Cerebellar cortex (tissue), 1 donor: ENCODE results near the gene MAN1A2.
"Not testable (repeated sequence)": the region's sequence is repeated elsewhere in the genome, so short reads cannot be mapped to it uniquely, and the experiment has no call there.

Experiments
- DNase-seq: peaks from one replicate; pipeline ENCODE4 v3.0.0-alpha.2; 2015; ENCODE audit warnings: low spot score

Gene MAN1A2

DNA sequence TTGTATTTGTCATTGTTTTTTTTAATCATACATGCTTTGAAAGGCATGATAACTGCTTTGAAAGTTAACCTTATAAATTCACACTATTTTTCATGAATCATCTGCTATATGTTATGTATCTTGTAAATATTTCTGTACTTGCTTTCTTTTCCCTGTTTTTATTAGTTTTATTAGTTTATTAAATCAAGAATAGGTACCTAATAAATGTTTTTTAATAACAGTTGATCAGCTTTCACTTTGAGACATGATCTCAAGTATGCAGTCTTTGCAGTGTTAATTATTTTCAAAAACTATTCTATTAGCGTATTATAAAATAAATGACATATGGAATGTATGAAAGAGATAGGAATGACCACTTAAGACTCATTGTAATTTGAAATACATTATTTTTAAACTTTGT lies 127.8 kb downstream of the MAN1A2 start:
- DNase-seq, result no peak

DNA sequence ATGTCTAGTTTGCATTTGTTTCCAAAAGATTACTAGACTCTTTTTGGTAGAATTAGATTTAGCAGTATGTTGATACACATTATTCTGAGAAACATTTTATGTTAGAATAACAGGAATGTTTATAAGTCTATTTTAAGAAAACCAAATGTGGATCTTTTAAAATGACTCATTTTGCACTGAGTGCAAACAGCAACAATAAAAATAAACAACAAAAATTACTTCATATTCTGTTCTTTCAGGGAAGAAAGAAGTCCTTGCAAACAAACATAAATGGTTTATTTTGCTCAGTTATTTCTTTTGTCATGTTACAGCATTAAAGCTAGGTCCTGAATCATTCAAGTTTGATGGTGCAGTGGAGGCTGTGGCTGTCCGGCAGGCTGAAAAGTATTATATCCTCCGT lies 131.8 kb downstream of the MAN1A2 start:
- DNase-seq, result no peak

DNA sequence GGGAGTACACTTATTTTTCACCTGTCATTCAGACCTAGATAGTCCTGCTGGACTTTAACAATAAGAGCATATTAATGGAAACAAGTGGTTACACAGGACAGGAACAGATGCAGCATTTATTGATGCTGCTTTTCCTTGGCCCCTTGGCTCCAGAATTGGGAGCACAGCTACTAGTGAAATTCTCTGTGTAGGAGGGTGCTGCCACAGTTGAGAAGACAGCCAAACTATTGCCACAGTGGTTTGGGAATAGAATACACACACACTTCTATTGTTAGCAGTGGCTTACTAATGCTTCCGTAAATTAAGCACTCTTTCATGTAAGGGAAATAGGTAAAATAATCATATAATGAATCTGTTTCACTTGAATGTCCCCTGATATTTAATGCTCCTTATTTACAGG lies 133.3 kb downstream of the MAN1A2 start:
- no peak for DNase-seq

DNA sequence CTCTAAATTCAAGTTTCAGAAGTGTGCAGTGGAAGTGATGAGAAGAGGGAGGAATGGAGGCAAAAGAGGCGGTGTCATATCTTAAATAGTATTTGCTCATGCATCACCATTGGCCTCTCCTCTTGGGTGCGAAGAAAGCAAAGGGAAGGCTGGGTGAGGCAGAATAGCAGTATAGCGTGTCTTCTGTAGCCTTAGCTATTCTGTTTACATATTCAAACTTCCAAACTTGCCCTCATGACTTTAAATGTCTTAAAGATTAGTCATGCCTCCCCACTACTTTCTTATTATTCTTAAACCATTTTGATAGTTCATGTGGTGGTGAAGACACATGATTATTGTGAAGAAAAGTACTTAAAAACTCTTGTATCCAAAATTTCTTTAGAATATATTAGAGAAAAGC lies 134.0 kb downstream of the MAN1A2 start:
- no peak for DNase-seq

DNA sequence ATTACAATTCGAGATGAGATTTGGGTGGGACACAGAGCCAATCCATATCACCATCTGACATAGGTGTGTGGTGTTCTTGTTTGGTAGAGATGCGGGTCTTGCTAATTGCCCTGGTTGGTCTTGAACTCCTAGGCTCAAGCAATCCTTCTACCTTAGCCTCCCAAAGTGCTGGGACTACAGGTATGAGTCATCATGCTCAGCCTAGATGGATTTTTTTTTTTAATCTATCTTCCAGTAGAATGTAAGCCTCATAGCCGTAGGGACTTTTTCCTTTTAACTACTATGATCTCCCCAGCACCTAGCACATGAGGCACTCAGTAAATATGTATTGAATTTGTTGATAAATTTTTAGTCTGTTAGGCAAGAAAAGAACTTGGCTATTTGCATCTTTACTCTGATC lies 144.0 kb downstream of the MAN1A2 start:
- DNase-seq, result no peak

DNA sequence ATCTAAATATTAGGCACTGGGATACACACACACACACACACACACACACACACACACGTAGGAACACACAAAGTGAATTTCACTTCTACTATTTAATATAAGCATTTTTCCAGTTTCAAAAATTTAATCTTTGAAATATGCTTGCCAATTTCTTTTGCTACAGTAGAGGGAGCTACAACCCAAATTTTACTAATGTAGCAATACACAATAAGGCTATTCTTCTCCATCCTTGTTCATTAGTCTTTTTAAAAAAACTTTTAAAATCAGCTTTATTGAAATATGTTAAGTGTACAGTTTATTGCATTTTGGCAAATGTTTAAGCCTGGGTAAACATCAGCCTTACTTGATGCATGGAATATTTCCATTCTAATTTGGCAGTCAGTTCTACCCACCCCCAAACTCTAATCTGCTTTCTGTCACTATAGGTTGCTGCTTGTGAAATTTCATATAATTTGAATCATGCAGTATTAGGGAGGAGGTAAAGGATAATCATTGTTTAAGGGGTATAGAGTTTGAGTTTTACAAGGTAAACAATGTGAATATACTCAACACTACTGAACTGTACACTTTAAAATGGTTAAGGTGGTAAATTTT lies 145.6 kb downstream of the MAN1A2 start:
- DNase-seq, result peak; percentile 44

DNA sequence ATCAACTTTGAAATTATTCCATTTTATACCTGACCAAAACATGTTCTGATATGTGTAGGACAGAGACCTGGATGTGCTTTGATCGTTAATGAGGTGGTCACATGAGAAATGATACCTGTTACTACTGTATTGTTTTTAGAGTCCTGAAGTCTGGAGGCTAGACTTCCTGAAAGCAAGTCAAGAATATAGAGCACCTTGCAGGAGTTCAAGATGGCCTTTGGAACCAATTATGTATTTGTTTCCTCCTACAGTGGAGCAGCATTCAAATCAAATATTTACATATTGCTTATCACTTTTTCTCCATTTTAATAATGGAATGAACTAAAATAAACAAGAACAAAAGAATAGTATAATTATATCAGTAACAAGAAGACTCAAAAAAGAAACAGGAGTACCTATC lies 155.9 kb downstream of the MAN1A2 start:
- no peak for DNase-seq

DNA sequence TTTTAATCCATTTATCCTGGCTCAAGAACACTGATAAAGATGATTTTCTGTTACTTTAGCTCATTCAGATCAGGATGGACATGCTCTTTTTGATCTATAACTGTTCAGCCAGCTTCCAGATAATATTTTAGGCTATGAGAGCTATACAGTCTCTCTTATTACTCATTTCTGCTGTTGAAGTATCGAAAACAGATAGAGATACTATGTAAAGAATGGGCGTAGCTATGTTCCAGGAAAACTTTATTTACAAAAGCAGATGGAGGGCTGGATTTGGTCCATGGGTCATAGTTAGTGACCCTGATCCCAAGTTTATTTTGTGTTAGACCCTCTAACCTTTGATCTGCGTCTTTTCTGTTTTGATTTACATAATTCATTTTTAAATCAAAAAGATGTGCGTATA lies 159.8 kb downstream of the MAN1A2 start:
- DNase-seq, result no peak

DNA sequence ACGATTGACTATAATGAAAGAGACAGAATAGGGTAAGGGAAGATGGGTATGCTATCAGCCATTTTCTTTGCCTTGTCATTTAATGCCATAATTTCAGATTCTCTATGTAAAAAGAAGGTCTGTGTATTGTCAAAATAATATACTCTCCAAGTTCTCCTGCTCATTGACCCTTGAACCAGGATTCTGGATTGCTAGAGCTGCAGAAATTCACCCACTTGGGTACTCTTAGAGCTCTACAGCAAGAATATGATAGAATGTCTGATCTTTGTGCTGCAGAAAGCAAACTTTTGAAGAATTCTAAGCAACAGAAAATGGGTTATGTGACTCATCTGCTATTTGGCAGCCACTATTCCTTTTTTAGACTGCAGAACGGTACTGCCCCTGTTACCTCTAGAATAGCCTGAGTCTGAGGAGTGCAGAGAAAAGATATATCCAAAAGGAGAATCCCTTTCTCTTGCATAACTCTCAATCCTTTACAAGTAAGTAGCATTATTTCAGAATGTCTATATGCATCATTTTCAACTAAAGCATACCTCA lies 160.4 kb downstream of the MAN1A2 start:
- no peak for DNase-seq

DNA sequence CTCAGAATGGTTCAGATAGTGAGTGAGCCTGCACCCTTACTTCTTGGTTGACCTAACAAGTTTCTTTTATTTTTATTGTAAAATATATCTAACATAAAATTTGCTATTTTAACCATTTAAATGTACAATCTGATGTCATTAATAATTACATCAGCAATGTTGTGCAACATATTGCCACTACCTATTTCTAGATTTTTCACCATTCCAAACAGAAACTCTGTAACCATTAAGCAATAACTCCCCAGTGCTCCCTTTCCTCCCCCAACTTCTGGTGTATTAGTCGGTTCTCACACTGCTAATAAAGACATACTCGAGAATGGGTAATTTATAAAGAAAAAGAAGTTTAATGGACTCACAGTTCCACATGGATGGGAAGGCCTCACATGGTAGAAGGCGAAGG lies 162.4 kb downstream of the MAN1A2 start:
- DNase-seq, result no peak

DNA sequence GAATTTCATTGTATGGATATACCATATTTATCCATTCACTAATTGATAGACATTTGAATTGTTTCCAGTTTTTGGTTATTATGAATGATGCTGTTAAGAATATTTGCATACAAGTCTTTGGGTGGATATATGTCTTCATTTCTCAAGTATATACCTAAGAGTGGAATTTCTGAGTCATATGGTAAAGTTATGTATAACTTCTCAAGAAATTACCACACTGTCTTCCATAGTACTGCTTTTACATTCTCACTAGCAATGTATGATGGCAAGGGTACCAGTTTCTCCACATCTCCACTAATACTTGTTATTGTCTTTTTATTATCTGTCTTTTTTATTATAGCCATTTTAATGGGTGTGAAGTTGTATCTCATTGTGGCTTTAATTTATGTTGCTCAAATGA lies 164.0 kb downstream of the MAN1A2 start:
- no peak for DNase-seq

DNA sequence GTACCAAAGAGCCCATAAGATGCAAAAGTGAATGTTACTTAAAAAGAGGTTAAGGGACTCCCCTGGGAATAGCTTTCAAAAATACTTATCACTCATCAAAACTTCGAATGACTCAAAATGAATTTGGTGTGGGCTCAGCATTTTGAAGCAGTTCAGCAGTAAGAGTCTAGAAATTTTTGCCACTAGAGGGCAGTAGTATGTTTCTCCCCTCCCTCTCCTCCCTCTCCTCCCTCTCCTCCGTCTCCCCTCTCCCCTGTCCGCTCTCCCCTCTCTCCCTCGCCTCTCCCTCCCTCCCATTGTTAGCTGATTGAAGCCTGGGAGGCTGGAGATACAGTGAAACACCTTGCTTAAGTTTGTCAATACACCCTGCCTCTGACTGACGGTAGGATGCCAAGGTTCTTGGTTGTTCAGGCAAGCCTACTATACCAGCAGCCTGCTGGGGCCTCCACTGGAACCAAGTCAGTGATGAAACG lies 167.8 kb downstream of the MAN1A2 start:
- DNase-seq, result peak; percentile 75

DNA sequence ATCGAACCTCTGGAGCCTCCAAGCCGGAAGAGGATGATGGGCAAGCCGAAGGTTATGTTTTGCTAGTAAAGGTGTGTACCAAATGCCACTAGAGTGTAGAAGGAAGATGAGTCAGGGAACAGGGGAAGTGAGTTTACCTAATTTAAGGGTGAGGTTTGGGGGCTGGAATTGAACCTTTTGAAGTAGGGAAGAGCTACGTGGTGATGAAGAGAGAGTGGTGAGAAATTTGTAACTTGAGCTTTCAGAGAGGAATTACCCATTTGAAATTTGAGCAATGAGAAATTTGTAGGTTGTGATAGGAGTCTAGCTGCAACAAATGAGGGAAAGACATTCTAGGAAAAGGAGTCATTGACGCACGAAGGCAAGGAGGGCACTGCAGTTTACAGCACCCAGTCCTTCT lies 168.6 kb downstream of the MAN1A2 start:
- no peak for DNase-seq

DNA sequence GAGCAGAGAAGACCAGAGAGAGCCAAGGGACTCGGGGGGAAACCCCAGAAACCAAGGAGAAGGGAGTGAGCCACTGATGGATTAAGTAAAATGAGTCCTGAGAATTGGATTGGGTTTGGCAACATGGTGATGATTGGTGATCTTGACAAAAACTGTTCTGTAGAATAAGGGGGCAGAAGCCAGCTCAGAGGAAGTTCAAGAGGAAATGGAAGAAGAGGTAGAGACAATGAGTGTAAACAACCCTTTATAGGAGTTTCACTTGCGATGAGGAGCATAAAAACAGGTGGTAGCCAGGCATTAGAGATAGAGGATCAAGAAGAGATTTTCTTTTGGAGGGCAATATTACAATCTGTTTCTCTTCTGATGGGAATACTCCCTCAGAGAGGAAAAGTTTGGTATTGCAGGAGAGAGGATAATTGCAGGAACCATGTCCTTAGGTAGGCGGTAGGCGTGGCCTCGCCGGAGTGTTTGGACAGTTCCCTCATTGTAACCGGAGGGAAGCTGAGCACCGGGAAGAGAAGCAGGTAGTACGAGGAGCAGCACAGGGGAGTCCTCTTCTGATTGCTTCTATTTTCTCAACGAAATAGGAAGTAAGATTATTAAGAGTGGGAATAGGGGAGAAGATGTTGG lies 170.2 kb downstream of the MAN1A2 start:
- DNase-seq, result no peak

DNA sequence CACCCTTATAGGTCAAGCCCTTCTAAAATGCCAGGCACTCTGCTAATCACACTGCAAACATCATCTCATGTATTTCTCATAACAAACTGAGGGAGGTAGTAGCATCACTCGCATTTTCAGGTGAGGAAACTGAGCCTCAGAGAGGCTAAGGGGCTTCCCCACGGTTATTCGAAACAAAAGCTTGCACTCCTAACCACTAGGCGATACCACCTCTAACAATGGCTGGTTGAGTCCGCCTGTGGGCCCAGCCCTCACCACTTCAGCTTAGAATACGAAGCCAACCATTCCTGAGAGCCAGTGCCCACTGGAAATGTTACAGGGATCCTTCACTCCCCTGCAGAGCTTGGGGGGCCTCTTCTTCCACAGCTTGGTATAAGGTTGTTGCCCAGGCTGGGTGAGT lies 173.3 kb downstream of the MAN1A2 start:
- DNase-seq, result no peak

DNA sequence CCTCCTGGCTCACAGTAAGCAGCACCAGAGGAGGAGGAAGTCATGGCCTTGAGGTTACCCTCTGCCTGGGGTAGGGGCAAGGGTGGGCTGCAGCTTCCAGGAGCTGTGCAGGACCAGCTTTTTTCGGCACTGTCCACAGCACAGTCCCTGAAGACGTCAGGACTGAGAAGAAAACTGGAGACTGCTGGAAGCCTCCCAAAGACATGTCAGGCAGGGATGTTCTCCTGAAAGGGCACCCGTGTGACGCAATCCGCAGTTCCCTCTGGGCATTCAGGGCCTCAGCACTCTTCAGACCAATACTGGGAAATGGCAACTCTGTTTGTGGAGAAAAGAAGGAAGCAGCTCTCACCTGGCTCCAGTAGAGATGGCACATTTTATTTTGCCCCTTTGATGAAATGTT lies 173.8 kb downstream of the MAN1A2 start:
- no peak for DNase-seq

DNA sequence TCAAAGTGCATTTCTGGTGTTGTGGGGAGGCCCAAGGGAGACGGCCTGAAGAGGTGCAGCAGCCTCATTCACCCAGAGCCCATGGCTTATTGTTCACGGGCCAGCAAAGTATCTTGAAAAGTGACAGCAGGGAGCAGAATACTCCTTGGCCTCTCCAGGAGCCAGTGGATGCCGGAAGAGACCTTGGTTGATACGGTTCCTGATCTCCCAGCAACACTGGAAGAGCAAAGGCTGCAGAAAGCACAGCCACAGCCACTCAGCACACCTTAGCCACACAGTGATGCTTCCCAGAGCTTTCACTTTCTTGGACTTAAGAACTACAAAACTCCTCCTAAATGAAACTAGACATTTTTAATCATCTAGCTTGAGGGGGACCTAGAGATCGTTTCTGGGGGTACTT lies 174.3 kb downstream of the MAN1A2 start:
- no peak for DNase-seq

DNA sequence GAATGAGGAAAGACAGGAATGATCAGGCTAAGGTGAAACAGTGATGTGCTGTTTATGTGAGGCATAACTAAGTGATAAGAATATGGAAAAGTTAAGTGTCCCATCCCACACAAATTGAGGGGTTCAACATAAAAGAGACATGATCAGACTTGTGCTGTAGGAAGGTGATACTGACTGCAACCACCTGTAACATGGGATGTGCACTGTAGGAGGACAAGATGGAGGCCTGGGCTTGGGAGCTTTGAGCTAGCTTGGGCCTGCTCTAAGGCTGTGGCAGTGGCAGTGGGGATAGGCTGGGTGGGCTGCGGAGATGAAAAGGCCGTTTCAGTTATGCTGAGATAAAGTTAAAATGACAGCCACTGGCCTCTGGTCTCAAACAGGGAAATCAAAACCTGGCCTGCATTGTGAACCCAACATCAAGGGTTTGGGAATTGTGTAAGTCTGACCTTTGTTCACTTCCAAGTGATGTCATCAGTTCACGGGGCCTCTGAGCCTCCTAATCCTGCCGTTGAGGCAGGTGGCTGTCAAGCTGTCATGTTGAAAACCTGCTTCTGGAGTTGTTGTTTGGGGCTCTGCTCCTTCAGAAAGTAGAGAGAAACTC lies 177.4 kb downstream of the MAN1A2 start:
- no peak for DNase-seq

DNA sequence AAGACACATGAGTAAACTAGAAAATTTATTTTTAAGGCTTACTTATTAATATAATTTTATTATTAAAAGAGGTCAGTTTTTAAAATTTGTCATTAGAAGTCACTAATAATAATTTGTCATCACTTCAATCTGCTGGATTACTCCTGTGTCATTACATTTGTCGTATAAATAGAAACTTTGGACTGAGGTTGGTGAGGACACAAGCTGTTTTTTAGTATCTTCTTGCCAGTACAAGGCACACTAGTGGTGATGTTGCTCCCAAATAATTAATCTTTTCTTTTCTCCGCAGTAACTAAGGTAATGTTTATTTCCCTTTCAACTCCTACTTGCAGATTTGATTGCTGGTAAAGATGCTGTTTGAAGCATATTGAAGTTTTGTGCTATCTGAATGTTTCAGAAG lies 179.2 kb downstream of the MAN1A2 start:
- DNase-seq, result no peak

DNA sequence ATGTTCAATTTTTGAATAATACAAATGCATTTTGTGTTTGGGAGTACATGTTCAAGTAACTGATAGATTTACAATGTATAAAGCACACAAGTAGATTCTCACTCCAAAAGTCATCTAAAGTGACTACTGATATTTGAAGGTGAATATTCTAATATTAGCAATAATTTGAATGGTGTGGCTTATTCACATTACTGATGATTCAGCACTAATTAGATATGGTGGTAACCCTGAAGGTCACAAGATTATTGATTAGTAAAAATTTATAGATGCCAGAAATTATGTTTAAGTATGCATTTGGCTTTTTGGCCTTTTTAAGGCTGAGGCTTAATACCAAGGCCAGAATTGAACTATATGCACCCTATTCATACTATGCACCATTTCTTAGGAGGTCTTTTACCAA lies 186.2 kb downstream of the MAN1A2 start:
- no peak for DNase-seq

DNA sequence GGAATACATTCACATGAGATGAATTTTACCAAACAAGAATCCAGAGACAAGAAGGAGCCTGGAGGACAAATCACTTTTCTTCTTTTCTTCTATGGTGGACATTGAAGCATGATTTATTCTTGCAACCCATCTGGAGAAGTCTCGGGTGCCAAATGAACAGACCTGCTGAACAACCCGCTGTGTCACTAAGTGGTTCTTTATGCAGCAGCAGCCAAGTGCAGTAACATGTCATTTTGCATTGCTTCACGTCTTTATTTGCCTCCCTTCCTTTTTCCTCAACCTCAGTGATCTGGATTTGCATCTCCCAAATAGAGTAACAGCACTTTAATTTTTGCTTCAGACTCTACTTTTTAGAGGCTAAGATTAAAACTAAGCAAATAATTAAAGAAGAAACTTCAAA lies 188.6 kb downstream of the MAN1A2 start:
- DNase-seq, result peak; percentile 94

DNA sequence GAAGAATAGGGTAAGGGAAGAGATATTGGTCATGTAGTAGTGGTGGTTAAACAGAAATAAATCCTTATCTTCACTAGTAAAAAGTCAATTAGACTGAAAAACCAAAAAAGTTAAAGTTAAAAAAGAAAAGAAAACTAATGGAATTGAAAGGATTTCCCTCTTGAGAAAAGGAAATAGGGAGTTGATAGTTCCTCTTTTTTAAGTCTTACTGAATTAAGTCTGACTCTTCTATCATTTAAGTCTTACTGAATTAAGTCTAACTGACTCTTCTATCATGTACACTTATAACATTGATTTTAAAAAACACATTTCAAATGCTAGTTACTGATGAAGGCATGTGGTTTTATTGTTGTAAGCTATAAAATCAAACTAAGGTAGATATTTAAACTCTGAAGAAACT lies 189.1 kb downstream of the MAN1A2 start:
- DNase-seq, result no peak

DNA sequence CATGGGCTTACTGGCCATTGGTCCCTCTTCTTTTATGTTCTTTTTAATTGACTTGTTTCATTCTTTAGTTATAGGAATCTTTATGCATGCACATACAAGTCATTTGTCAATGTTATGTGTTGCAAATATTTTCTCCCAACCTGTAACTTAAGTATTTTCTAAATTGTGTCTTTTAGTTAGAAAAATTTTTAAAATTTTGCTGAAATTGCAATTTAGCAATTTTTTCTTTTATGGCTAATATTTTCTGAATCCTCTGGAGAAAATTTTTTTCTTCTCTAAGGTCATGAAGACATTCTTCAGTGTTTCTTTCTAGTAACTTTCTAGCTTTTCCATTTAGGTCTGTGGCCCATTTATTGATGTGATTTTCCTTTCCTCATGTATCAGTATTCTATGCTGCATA lies 189.7 kb downstream of the MAN1A2 start:
- no peak for DNase-seq

DNA sequence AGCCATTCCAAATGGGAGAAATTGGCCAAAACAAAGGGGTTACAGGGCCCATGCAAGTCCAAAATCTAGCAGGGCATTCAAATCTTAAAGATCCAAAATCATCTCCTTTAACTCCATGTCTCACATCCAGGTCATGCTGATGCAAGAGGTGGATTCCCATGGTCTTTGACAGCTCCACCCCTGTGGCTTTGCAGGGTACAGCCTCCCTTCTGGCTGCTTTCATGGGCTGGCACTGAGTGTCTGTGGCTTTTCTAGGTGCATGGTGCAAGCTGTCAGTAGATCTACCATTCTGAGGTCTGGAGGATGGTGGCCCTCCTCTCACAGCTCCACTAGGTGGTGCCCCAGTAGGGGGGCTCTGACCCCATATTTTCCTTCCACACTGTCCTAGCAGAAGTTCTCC lies 191.2 kb downstream of the MAN1A2 start:
- not testable (repeated sequence) for DNase-seq
